Activated naive CD4-positive, alpha-beta T cell treated with anti-CD3 and anti-CD28 coated beads for 36 hours (primary cell): ENCODE measurements around the gene C16orf89. TPM values are rescaled to one million over a fixed set of nuclear protein-coding genes. Genes with fewer than 3 reads are reported as not detected.

Source experiments
- CTCF ChIA-PET: fragments of 350-600 bp; sonication (Branson Sonifier 250); formaldehyde crosslinking; loops from one replicate; lab custom pipeline; 2021; ENCODE audit warnings: antibody characterized with exemption; lab: Charles Lee
- DNase-seq: peaks from one replicate; pipeline ENCODE4 v3.0.0-alpha.2; 2020
- H3K27ac Mint-ChIP-seq: one replicate; pipeline ENCODE4 v1.8.0; 2021; ENCODE audit warnings: mild to moderate bottlenecking, mixed read lengths
- H3K27me3 Mint-ChIP-seq: one replicate; pipeline ENCODE4 v1.8.0; 2021; ENCODE audit warnings: low read depth, mixed read lengths
- H3K36me3 Mint-ChIP-seq: one replicate; pipeline ENCODE4 v1.8.0; 2021; ENCODE audit warnings: low read depth, mixed read lengths
- H3K4me1 Mint-ChIP-seq: one replicate; pipeline ENCODE4 v1.8.0; 2021; ENCODE audit warnings: low read depth, mixed read lengths
- H3K4me3 Mint-ChIP-seq: one replicate; pipeline ENCODE4 v1.8.0; 2021; ENCODE audit warnings: mild to moderate bottlenecking, moderate library complexity, mixed read lengths
- H3K9me3 Mint-ChIP-seq: one replicate; pipeline ENCODE4 v1.8.0; 2021; ENCODE audit warnings: mixed read lengths
- intact Hi-C: fragments of 100-400 bp; cut with micrococcal nuclease; formaldehyde crosslinking; loops from one replicate; pipeline ENCODE4 v1.15.1; 2023
- total RNA-seq, 2 experiments: library from RNA; stranded (reverse); gene quantifications; one replicate each; pipeline ENCODE4 v1.2.3, GENCODE V29; 2021

C16orf89 gene
- total RNA-seq, 2 experiments from 2014 or later: not detected

DNA sequence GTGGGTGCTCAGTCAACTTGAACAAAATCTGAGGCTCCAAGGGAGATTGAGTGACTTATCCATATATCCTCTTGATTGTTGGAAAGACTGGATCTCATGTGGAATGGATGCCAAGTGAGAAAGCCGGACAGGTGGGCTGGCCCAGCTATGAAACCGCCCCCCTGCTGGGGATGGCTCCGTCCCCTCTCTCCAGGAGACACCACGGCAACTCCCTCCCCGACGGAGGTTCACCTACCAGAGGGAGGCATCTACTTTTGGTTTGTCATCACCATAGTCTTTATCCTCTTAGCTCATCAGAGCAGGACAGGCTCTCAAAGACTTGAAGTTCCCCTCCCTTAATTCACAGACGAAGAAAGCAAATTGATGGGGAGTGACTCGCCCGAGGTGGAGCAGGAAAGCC, 4.1 kb upstream of the C16orf89 start:
- no peaks in the 10 kb centered on the region for H3K9me3 Mint-ChIP-seq
- no peak for DNase-seq
- no peaks in the 10 kb centered on the region for H3K27me3 Mint-ChIP-seq
- CTCF ChIA-PET: interaction anchor here (1.4 to 1.6 kb wide), 3 partner anchors 12 to 15 kb away, joined by 3 to 5 read pairs (median 4); no protein-coding TSS in a partner anchor
- peaks cover 4% of the 10 kb centered on the region for H3K36me3 Mint-ChIP-seq
- H3K4me3 Mint-ChIP-seq: no peak overlapping the region
- intact Hi-C loops: loop anchor here (5.0 kb wide), 1 partner anchor 38 kb away; the partner anchor contains the start of gene NAGPA
- H3K27ac Mint-ChIP-seq: no peak overlapping the region
- H3K4me1 Mint-ChIP-seq: peaks cover 31% of the 10 kb centered on the region

DNA sequence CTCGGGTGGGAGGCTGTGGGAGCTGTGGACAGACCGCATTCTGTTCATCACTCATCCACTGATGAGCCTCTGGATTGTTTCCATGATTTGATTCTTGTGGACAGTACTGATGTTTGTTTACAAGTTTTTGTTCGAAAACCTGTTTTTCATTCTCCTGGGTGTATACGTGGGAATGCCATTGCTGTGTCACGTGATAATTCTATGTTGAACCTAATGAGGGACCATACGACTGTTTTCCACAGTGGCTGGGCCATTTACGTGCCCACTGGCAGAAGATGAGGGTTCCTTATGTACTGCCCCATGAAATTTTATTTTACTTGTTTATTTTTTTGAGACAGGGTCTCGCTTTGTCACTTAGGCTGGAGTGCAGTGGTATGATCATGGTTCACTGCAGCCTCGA, 3.3 kb upstream of the C16orf89 start:
- peaks cover 2% of the 10 kb centered on the region for H3K36me3 Mint-ChIP-seq
- H3K4me1 Mint-ChIP-seq: peaks cover 27% of the 10 kb centered on the region
- intact Hi-C loops: no loop called here
- H3K27ac Mint-ChIP-seq: no peak overlapping the region
- H3K9me3 Mint-ChIP-seq: no peaks in the 10 kb centered on the region
- no peak for DNase-seq
- no peaks in the 10 kb centered on the region for H3K27me3 Mint-ChIP-seq
- no peak overlapping the region for H3K4me3 Mint-ChIP-seq
- CTCF ChIA-PET: interaction anchor here (0.6 to 1.5 kb wide), 2 partner anchors 13 to 235 kb away, joined by 4 to 5 read pairs; no protein-coding TSS in a partner anchor

DNA sequence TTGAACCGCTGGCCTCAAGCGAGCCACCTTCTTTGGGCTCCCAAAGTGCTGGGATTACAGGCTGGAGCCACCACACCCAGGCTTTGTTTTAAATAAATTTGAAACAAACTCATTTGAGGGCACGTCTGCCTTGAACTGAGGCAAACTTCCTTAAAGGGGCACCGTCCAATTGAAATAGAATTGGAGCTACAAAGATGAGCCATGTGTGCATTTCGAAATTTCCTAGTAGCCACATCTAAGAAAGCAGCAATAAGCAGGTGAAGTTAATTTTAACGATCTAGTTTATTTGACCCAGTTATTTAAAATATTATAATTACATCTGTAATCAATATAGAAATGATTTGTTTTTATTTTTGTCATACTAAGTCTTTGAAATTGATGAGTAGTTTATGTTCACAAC, 755 bp upstream of the C16orf89 start:
- Mint-ChIP-seq H3K4me3 (no peak overlapping the region), H3K27me3 (no peaks in the 10 kb centered on the region), H3K27ac (no peak overlapping the region), H3K4me1 (peaks cover 9% of the 10 kb centered on the region), H3K36me3 (no peaks in the 10 kb centered on the region), H3K9me3 (no peaks in the 10 kb centered on the region)
- DNase-seq: no peak
- intact Hi-C loops: no loop called here
- CTCF ChIA-PET: no interaction called here

DNA sequence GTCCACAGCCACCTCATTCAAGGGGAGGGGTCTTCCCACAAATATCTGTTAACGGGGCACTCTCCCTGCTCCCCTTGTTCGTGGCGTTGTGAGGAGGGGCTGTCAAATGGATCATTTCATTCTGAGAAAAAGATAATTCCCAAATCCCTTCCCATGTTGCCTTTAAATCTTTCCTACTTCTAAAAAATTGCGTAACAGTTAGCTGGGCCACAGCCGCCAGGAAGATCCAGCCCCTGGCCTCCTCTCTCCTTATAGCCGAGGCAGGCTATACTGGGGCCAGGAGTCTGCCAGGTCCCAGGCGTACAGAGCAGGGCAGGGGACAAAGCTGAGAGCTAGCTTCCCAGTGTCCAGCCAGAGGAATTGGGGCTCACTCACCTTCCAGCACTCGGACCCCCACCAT, 430 bp downstream of the C16orf89 start:
- intact Hi-C loops: no loop called here
- Mint-ChIP-seq H3K27me3 (no peaks in the 10 kb centered on the region), H3K36me3 (no peaks in the 10 kb centered on the region), H3K4me3 (no peak overlapping the region), H3K27ac (no peak overlapping the region), H3K4me1 (no peaks in the 10 kb centered on the region), H3K9me3 (no peaks in the 10 kb centered on the region)
- no peak for DNase-seq
- CTCF ChIA-PET: no interaction called here

DNA sequence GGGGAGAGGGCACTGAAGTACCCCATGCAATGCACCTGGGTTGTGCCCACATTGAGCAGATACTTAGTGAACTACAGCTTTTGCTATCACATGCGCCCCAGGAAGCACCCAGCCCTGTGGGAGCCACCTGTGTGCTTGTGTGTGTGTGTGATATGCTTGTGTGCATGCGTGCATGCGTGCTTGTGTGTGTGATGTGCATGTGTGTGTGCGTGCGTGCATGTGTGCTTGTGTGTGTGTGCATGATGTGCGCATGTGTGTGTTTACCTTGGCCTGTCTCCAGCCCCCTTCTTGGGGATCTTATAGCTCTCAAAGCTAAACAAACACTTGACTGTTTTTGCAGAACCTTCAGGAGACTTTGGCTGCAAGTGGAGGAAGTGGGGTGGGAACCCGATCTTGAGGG, 841 bp downstream of the C16orf89 start:
- CTCF ChIA-PET: no interaction called here
- Mint-ChIP-seq H3K4me3 (no peak overlapping the region), H3K27me3 (no peaks in the 10 kb centered on the region), H3K27ac (no peak overlapping the region), H3K4me1 (no peaks in the 10 kb centered on the region), H3K36me3 (no peaks in the 10 kb centered on the region), H3K9me3 (no peaks in the 10 kb centered on the region)
- intact Hi-C loops: no loop called here
- DNase-seq: no peak

DNA sequence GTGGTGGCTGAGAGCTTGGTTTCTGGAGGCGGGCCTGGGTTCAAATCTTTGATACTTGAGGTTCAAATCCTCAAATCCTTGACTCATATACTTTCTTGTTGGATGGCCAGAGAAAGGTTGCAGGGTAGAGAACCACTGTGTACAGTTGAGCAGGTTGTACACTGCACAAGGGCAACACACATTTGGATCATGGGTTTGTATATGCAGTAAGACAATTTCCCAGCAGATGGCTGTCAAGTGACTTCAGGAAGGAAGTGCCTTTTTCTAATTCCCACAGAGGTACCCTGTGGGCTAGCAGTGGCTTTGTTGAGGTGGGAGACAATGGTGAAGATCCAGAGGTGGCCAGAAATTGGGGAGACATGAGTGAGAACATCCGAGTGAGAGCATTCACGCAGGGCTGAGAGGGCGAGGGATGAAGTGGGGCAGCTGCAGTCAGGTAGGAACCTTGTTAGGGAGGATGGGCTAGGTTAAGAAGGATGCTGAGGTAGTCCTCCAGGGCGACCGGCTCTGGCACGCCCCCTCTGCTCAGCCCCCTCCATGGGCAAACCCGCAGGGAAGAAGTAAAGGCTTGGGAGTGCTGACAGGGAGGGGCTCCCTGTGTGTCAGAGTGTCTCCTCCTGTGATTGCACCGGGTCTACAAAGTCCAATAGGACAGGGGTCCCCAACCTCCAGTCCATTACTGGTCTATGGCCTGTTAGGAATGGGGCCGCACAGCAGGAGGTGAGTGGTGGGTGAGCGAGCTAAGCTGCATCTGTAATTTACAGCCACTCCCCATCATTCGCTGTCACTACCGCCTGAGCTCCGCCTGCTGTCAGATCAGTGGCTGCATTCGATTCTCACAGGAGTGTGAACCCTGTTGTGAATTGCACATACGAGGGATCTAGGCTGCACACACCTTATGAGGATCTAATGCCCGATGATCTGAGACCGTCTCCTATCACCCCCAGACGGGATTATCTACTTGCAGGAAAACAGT, 2.7 kb downstream of the C16orf89 start:
- Mint-ChIP-seq H3K36me3 (no peaks in the 10 kb centered on the region), H3K27me3 (no peaks in the 10 kb centered on the region), H3K27ac (no peak overlapping the region), H3K9me3 (no peaks in the 10 kb centered on the region), H3K4me1 (no peaks in the 10 kb centered on the region), H3K4me3 (no peak overlapping the region)
- intact Hi-C loops: no loop called here
- CTCF ChIA-PET: interaction anchor here (0.6 kb wide), 1 partner anchor 470 kb away, joined by 5 read pairs; no protein-coding TSS in a partner anchor
- no peak for DNase-seq

DNA sequence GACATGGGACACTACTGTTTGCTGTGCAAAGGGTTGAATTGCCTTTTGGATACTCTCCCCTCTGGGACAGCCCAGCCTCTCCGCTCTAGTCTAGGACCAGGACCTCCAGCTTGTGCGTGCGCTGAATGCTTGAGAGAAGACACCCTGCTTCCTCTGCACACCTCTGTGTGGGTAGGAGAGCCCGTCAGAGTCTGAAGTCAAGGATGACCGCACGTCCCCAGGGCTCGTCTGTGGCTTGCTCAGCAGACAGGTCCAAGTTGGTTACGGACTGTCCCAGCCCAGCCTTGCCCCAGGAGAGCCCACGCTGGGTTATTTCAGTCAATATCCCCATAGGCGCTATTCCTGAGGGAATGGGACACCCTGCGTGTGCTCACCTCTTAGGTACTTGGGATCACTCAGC, 3.7 kb downstream of the C16orf89 start:
- H3K36me3 Mint-ChIP-seq: no peaks in the 10 kb centered on the region
- H3K9me3 Mint-ChIP-seq: no peaks in the 10 kb centered on the region
- H3K4me1 Mint-ChIP-seq: no peaks in the 10 kb centered on the region
- DNase-seq: no peak
- H3K27me3 Mint-ChIP-seq: no peaks in the 10 kb centered on the region
- CTCF ChIA-PET: interaction anchor here (0.6 kb wide), 2 partner anchors 21 to 468 kb away, joined by 3 to 5 read pairs; no protein-coding TSS in a partner anchor
- no peak overlapping the region for H3K27ac Mint-ChIP-seq
- H3K4me3 Mint-ChIP-seq: no peak overlapping the region
- intact Hi-C loops: no loop called here

DNA sequence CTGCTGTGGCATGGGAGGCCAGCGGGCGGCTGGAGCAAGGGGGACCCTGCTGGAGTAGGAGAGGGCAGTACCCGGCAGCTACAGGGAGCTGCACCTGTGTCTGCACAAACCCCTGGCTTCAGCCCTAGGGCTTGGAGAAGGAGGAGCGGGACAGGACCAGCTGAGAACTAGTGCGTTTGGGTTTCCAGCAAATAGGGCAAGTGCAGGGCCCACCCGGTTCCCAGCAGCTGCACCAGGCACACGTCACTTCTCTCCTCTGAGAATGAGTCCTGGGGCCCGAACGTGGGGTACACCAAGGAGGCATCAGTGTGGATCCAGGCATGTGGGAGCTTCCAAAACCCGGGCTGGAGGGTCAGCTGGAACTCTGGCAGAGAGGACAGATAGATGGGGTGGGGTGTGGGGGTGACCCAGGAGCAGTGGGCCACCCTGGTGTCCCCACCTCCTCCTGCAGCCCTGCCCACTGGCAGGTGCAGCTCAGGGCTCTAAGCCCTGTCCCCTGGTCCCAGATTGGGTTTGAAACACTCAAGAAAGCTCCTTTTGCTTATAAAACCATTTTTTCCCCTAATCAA, 5.6 kb downstream of the C16orf89 start:
- Mint-ChIP-seq H3K4me1 (peaks cover 2% of the 10 kb centered on the region), H3K36me3 (no peaks in the 10 kb centered on the region), H3K27me3 (no peaks in the 10 kb centered on the region), H3K27ac (no peak overlapping the region), H3K4me3 (no peak overlapping the region), H3K9me3 (no peaks in the 10 kb centered on the region)
- no peak for DNase-seq
- intact Hi-C loops: no loop called here
- CTCF ChIA-PET: interaction anchor here (0.6 to 0.9 kb wide), 2 partner anchors 23 to 26 kb away, joined by 3 read pairs; no protein-coding TSS in a partner anchor

DNA sequence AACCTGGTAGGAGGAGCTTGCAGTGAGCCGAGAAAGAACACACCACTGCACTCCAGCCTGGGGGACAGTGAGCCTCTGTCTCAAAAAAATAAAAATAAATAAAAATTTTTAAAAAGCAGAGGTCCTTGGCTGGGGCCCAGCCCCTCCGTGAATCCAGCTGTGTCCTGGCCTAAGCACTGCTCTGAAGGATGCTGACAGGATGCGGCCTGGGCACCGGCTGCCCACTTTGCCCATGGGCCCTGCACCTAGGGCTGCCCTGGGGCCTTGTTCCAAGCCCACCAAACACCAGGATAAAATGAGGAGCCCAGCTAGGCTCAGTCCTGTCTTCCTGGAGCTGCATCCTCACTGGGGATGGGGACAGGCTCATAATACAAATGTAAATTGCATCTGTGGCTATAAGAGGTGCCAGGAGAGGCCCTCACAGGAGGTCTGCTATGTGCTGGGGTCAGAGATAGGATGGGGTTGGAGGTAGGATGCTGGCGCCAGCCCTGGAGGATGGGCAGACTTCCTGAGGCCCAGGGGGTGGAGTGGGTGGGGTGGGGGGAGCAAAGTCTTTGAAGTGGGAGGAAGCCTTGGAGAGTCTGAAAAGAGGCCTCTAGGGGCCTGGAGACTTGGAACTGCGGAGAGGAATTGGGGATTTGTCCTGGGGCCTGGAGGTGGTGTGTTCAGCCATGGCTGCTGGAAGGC, 6.2 kb downstream of the C16orf89 start:
- no peak for DNase-seq
- intact Hi-C loops: no loop called here
- no peaks in the 10 kb centered on the region for H3K9me3 Mint-ChIP-seq
- H3K4me1 Mint-ChIP-seq: peaks cover 2% of the 10 kb centered on the region
- no peak overlapping the region for H3K4me3 Mint-ChIP-seq
- CTCF ChIA-PET: no interaction called here
- H3K27ac Mint-ChIP-seq: no peak overlapping the region
- no peaks in the 10 kb centered on the region for H3K27me3 Mint-ChIP-seq
- no peaks in the 10 kb centered on the region for H3K36me3 Mint-ChIP-seq

DNA sequence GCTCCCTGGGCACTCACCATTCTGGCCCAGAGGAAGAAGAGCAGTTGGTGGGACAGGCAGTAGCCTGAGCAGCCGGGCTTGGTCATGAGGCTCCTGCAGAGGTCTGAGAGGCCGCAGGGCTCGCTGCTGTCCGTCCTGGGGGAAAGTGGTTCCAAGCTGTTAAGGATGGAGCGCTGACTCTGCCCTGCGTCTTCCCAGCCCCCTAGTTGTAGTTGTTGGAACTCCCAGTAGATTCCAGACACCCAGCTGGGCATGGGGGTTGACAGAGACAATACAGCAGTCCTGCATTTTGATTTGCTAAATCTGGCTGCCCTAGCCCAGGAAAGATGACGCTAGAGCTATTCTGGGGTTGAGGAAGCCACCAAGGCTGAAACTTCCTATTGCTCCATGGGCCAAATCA, 7.3 kb downstream of the C16orf89 start:
- CTCF ChIA-PET: interaction anchor here (0.9 to 1.4 kb wide), 4 partner anchors 11 to 26 kb away, joined by 3 to 4 read pairs (median 4); partner anchors contain the start of gene NAGPA
- no peak overlapping the region for H3K27ac Mint-ChIP-seq
- peaks cover 2% of the 10 kb centered on the region for H3K4me1 Mint-ChIP-seq
- intact Hi-C loops: no loop called here
- no peak for DNase-seq
- H3K4me3 Mint-ChIP-seq: no peak overlapping the region
- H3K27me3 Mint-ChIP-seq: no peaks in the 10 kb centered on the region
- no peaks in the 10 kb centered on the region for H3K9me3 Mint-ChIP-seq
- no peaks in the 10 kb centered on the region for H3K36me3 Mint-ChIP-seq

DNA sequence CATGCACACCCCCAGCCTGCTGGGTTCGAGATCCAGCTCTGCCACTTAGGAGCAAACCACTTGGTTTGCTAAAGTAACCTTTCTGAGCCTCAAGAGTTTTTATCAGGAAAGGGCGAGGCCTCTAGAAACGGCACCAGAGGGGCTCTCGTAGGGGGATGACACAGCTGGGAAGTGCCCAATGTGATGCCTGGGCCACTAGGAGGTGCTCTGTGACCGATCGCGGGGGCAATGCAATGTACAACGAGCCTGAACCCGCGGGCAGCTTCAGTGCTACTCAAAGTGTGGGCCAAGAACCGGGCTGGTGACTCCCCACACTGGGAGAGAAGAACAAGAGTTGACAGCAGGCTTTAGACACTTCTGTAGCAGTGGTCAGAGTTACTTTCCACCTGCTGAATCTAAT, 9.4 kb downstream of the C16orf89 start:
- H3K4me1 Mint-ChIP-seq: peaks cover 2% of the 10 kb centered on the region
- no peaks in the 10 kb centered on the region for H3K36me3 Mint-ChIP-seq
- no peak overlapping the region for H3K4me3 Mint-ChIP-seq
- no peak overlapping the region for H3K27ac Mint-ChIP-seq
- CTCF ChIA-PET: interaction anchor here (0.6 to 1.2 kb wide), 5 partner anchors 14 to 536 kb away, joined by 3 to 5 read pairs (median 4); no protein-coding TSS in a partner anchor
- intact Hi-C loops: loop anchor here (1.0 kb wide), 1 partner anchor 36 kb away; no protein-coding TSS in a partner anchor
- peak; percentile 60 for DNase-seq
- H3K27me3 Mint-ChIP-seq: no peaks in the 10 kb centered on the region
- no peaks in the 10 kb centered on the region for H3K9me3 Mint-ChIP-seq
